Measurements from ENCODE around the gene ADGRB3.

The ADGRB3 gene

GRCh38 chr6:68634726-68635411, at the start of gene ADGRB3:
ADGRB3 (plus strand) TSS chr6:68635282; CDS start chr6:68638676, 3,394 bp downstream.
- no peak for FAIRE-seq

- FAIRE-seq: no peak
Observed at GRCh38 chr6:68593558-68593957, 41.5 kb upstream of the ADGRB3 start.

- no peak for FAIRE-seq
Observed at GRCh38 chr6:68597642-68598041, 37.4 kb upstream of the ADGRB3 start.

GRCh38 chr6:68615938-68616337, 19.1 kb upstream of the ADGRB3 start:
- no peak for FAIRE-seq

GRCh38 chr6:68625998-68626397, 9.1 kb upstream of the ADGRB3 start:
- no peak for FAIRE-seq

GRCh38 chr6:68628161-68628560, 6.9 kb upstream of the ADGRB3 start:
- FAIRE-seq: no peak

- FAIRE-seq: no peak
Observed at GRCh38 chr6:68632734-68633133, 2.3 kb upstream of the ADGRB3 start.

GRCh38 chr6:68633281-68633971, 1.7 kb upstream of the ADGRB3 start:
- no peak for FAIRE-seq

GRCh38 chr6:68633972-68634725, 933 bp upstream of the ADGRB3 start:
- FAIRE-seq: no peak

- FAIRE-seq: no peak
Observed at GRCh38 chr6:68635412-68635705, 277 bp downstream of the ADGRB3 start.

GRCh38 chr6:68635706-68636513, 828 bp downstream of the ADGRB3 start:
- FAIRE-seq: no peak

- FAIRE-seq: no peak
Observed at GRCh38 chr6:68636666-68637065, 1.6 kb downstream of the ADGRB3 start.

- FAIRE-seq: no peak
Observed at GRCh38 chr6:68637071-68637470, 2.0 kb downstream of the ADGRB3 start.

- FAIRE-seq: no peak
Observed at GRCh38 chr6:68637782-68638181, 2.7 kb downstream of the ADGRB3 start.

- FAIRE-seq: no peak
Observed at GRCh38 chr6:68638230-68638900, 3.3 kb downstream of the ADGRB3 start.

- FAIRE-seq: no peak
Observed at GRCh38 chr6:68639211-68639610, 4.1 kb downstream of the ADGRB3 start.

GRCh38 chr6:68639826-68640490, 4.9 kb downstream of the ADGRB3 start:
- FAIRE-seq: no peak

- FAIRE-seq: no peak
Observed at GRCh38 chr6:68640491-68640835, 5.4 kb downstream of the ADGRB3 start.

GRCh38 chr6:68641172-68641571, 6.1 kb downstream of the ADGRB3 start:
- no peak for FAIRE-seq

GRCh38 chr6:68642081-68642480, 7.0 kb downstream of the ADGRB3 start:
- FAIRE-seq: no peak

- FAIRE-seq: no peak
Observed at GRCh38 chr6:68642977-68643376, 7.9 kb downstream of the ADGRB3 start.

GRCh38 chr6:68649669-68650068, 14.6 kb downstream of the ADGRB3 start:
- FAIRE-seq: no peak
